Measurements from ENCODE around the gene TET3. TPM values are rescaled to one million over a fixed set of nuclear protein-coding genes. Genes with fewer than 3 reads are reported as not detected.
A peak's percentile ranks its signal among the peaks of the same experiment; 100 is the strongest.

TET3 gene
- total RNA-seq, 5 donors from 2014 or later (not counting 1 experiment from before 2014, with no cell fraction given): 22.5 to 32.2 (median 26.8) TPM

DNA sequence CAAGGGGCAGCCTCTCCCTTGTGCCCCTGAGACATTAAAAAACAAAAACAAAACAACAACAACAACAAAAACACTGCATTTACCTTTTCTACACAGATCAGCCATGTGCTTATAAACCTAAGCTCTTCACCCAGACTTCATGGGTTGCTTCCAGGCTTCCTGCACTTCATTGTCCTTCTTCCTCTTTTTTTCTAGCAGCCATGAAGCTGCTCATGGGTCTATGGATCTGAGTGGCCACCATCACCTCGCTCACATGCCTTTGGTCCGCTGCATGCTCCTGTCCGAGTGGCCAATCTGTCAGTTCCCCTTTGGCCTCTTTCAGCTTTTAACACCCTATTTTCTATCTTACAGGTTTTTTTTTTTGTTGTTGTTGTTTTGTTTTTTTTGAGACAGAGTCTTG lies 9.0 kb upstream of the TET3 start:
- H3K9me3 Mint-ChIP-seq: no peaks in the 10 kb centered on the region
- H3K36me3 ChIP-seq (ENCODE audit: control insufficient read depth in 2 of 2, extremely low read depth in 1 of 2, insufficient read depth in 1 of 2, low read length in 1 of 2): no peaks in the 10 kb centered on the region
- no peak overlapping the region for H3K4me3 Mint-ChIP-seq
- ATAC-seq (replicated peaks in 1 of 4) (no peak), DNase-seq (no peak)
- POLR2A ChIA-PET: interaction anchor here in 1 of 2 donors (0.5 kb wide), 1 partner anchor 58 kb away, joined by 4 read pairs; no protein-coding TSS in a partner anchor
- peaks cover 62% of the 10 kb centered on the region in 2 experiments for H3K4me1 ChIP-seq (ENCODE audit: control insufficient read depth in 1 of 2, extremely low read depth in 1 of 2, insufficient read depth in 2 of 2, low read length in 2 of 2)
- no peaks in the 10 kb centered on the region for H3K9me3 ChIP-seq
- peak overlapping the region; percentile 19 to 31 for H3K27ac Mint-ChIP-seq
- CTCF ChIA-PET: interaction anchor here (0.6 kb wide), 2 partner anchors 364 to 902 kb away, joined by 3 read pairs; no protein-coding TSS in a partner anchor
- H3K36me3 Mint-ChIP-seq: no peaks in the 10 kb centered on the region
- no peaks in the 10 kb centered on the region for H3K27me3 Mint-ChIP-seq
- no CpG with 5 or more reads among the region's 3 CpGs for WGBS (ENCODE audit: insufficient coverage)
- peaks cover 71 to 87% (median 74%) of the 10 kb centered on the region in 3 donors for H3K4me1 Mint-ChIP-seq
- H3K27me3 ChIP-seq (replicated peaks in 1 of 2; ENCODE audit: control insufficient read depth in 2 of 2, extremely low read depth in 1 of 2, insufficient read depth in 2 of 2, low read length in 1 of 2): no peaks in the 10 kb centered on the region
- H3K4me3 ChIP-seq (ENCODE audit: control insufficient read depth in 1 of 2, extremely low read depth in 1 of 2, low read length in 1 of 2): no peak overlapping the region
- no peak overlapping the region for H3K27ac ChIP-seq (ENCODE audit: low read length)

DNA sequence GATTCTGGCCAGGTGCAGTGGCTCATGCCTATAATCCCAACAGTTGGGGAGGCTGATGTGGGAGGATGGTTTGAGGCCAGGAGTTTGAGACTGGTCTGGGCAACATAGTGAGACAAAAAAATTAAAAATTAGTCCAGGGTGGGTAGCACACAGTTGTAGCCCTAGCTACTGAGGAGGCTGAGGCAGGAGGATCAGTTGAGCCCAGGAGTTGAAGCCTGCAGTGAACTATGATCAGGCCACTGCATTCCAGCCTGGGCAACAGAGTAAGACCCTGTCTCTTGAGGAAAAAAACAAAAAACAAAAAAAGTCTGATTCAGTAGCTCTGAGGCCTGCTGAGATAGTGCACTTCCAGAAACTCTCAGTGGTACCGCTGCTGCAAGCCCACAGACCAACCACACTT lies 7.9 kb upstream of the TET3 start:
- 80% methylated on average over 1 of the region's 1 CpG for WGBS (ENCODE audit: insufficient coverage)
- Histone ChIP-seq H3K36me3 (ENCODE audit: control insufficient read depth in 2 of 2, extremely low read depth in 1 of 2, insufficient read depth in 1 of 2, low read length in 1 of 2) (no peaks in the 10 kb centered on the region), H3K9me3 (no peaks in the 10 kb centered on the region), H3K27me3 (replicated peaks in 1 of 2; ENCODE audit: control insufficient read depth in 2 of 2, extremely low read depth in 1 of 2, insufficient read depth in 2 of 2, low read length in 1 of 2) (no peaks in the 10 kb centered on the region), H3K4me1 (ENCODE audit: control insufficient read depth in 1 of 2, extremely low read depth in 1 of 2, insufficient read depth in 2 of 2, low read length in 2 of 2) (peaks cover 60% of the 10 kb centered on the region in 2 experiments), H3K27ac (ENCODE audit: low read length) (no peak overlapping the region), H3K4me3 (ENCODE audit: control insufficient read depth in 1 of 2, extremely low read depth in 1 of 2, low read length in 1 of 2) (no peak overlapping the region)
- Mint-ChIP-seq H3K4me3 (peak overlapping the region in 1 of 3 donors; percentile 53), H3K9me3 (no peaks in the 10 kb centered on the region), H3K36me3 (no peaks in the 10 kb centered on the region), H3K4me1 (peaks cover 71 to 87% (median 74%) of the 10 kb centered on the region in 3 donors), H3K27ac (peak overlapping the region; percentile 41 to 69), H3K27me3 (no peaks in the 10 kb centered on the region)
- no peak for ATAC-seq (replicated peaks in 1 of 4)
- POLR2A ChIA-PET: interaction anchor here in 1 of 2 donors (0.6 kb wide), 1 partner anchor 9 kb away, joined by 5 read pairs; no protein-coding TSS in a partner anchor
- CTCF ChIA-PET: no interaction called here
- DNase-seq: no peak

DNA sequence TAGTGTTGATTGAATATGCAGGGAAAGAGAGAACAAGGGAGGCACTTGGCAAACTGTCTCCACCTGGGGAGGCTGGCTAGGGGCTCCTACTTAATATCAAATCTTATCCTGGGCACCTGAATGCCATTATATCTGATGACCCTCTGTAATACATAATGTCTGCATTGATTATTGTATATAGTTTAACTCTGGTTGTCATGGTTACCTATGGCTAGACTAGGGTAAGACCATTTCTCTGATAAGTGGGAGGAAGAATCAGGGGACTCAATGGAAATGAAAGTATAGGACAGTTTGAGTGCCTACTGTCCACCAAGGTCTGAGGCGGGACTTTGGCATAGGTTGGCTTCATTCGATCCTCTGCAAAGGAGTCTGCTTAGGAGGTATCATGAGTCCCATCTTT lies 7.2 kb upstream of the TET3 start:
- Histone ChIP-seq H3K4me3 (ENCODE audit: control insufficient read depth in 1 of 2, extremely low read depth in 1 of 2, low read length in 1 of 2) (no peak overlapping the region), H3K4me1 (ENCODE audit: control insufficient read depth in 1 of 2, extremely low read depth in 1 of 2, insufficient read depth in 2 of 2, low read length in 2 of 2) (peaks cover 54 to 62% of the 10 kb centered on the region in 2 experiments), H3K27ac (ENCODE audit: low read length) (no peak overlapping the region), H3K27me3 (replicated peaks in 1 of 2; ENCODE audit: control insufficient read depth in 2 of 2, extremely low read depth in 1 of 2, insufficient read depth in 2 of 2, low read length in 1 of 2) (no peaks in the 10 kb centered on the region), H3K36me3 (ENCODE audit: control insufficient read depth in 2 of 2, extremely low read depth in 1 of 2, insufficient read depth in 1 of 2, low read length in 1 of 2) (no peaks in the 10 kb centered on the region), H3K9me3 (no peaks in the 10 kb centered on the region)
- 100% methylated on average over 2 of the region's 2 CpGs for WGBS (ENCODE audit: insufficient coverage)
- DNase-seq (no peak), ATAC-seq (replicated peaks in 1 of 4) (no peak)
- peaks cover 69 to 84% (median 71%) of the 10 kb centered on the region in 3 donors for H3K4me1 Mint-ChIP-seq
- H3K36me3 Mint-ChIP-seq: no peaks in the 10 kb centered on the region
- peak overlapping the region; percentile 41 to 69 for H3K27ac Mint-ChIP-seq
- no peaks in the 10 kb centered on the region for H3K27me3 Mint-ChIP-seq
- POLR2A ChIA-PET: interaction anchor here in 1 of 2 donors (0.6 kb wide), 1 partner anchor 10 kb away, joined by 5 read pairs; no protein-coding TSS in a partner anchor
- peak overlapping the region in 1 of 3 donors; percentile 53 for H3K4me3 Mint-ChIP-seq
- H3K9me3 Mint-ChIP-seq: no peaks in the 10 kb centered on the region
- CTCF ChIA-PET: no interaction called here

DNA sequence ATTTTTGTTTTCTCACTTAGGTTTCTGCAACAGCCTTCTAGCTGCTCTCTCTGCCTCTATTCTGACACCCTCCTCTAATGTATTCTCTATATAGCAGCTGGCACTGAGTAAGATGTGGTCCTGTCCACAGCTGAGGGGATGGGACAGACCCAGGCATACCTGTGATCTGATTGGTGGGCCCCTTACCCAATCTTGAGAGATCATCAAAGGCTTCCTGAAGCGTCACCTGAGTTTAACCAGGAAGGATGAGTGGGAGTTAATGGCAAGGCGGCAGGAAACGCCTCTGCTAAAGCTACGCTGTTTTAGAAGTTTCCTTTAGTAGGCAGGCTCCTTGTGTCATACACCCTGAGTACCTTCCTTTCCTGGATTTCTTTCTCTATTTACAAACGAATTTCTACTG lies 5.7 kb upstream of the TET3 start:
- Histone ChIP-seq H3K27ac (ENCODE audit: low read length) (peak overlapping the region; percentile 4), H3K4me3 (ENCODE audit: control insufficient read depth in 1 of 2, extremely low read depth in 1 of 2, low read length in 1 of 2) (peak overlapping the region in 1 of 2 donors; percentile 21), H3K36me3 (ENCODE audit: control insufficient read depth in 2 of 2, extremely low read depth in 1 of 2, insufficient read depth in 1 of 2, low read length in 1 of 2) (no peaks in the 10 kb centered on the region), H3K27me3 (replicated peaks in 1 of 2; ENCODE audit: control insufficient read depth in 2 of 2, extremely low read depth in 1 of 2, insufficient read depth in 2 of 2, low read length in 1 of 2) (no peaks in the 10 kb centered on the region), H3K4me1 (ENCODE audit: control insufficient read depth in 1 of 2, extremely low read depth in 1 of 2, insufficient read depth in 2 of 2, low read length in 2 of 2) (peaks cover 58 to 64% of the 10 kb centered on the region in 2 experiments), H3K9me3 (no peaks in the 10 kb centered on the region)
- peak in 34 of 35 experiments; percentile 37 to 83 (median 65) for DNase-seq
- CTCF ChIA-PET: interaction anchor here in 1 of 2 donors (0.6 kb wide), 1 partner anchor 861 kb away, joined by 3 read pairs; no protein-coding TSS in a partner anchor
- 6% methylated on average over 5 of the region's 5 CpGs for WGBS (ENCODE audit: insufficient coverage)
- Mint-ChIP-seq H3K27me3 (no peaks in the 10 kb centered on the region), H3K9me3 (no peaks in the 10 kb centered on the region), H3K27ac (peak overlapping the region; percentile 92 to 94), H3K36me3 (no peaks in the 10 kb centered on the region), H3K4me1 (peaks cover 71 to 83% (median 73%) of the 10 kb centered on the region in 3 donors), H3K4me3 (peak overlapping the region; percentile 10 to 65 (median 49))
- POLR2A ChIA-PET: interaction anchor here in 1 of 2 donors (0.9 to 1.0 kb wide), 2 partner anchors 10 to 11 kb away, joined by 3 to 4 read pairs; no protein-coding TSS in a partner anchor
- peak; percentile 80 to 92 (median 84) for ATAC-seq (replicated peaks in 1 of 4)

DNA sequence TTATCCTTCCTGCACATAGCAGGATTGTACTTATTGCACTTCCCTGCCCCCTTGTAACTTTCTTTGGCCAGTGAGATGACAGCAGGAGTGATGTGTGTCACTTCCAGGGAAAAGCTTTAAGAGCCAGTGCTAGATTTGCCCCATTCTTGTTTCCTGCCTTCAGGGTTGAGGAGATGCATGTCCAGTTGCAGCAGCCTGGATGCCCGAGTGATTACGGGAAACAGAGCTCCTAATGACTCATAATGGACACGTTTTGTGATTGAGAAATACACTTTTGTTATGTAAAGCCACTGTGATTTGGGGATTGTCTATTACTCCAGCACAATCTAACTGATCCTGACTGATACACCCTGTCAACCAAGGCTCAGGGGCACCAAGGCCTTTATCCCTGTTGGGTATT lies 5.0 kb upstream of the TET3 start:
- H3K36me3 ChIP-seq (ENCODE audit: control insufficient read depth in 2 of 2, extremely low read depth in 1 of 2, insufficient read depth in 1 of 2, low read length in 1 of 2): no peaks in the 10 kb centered on the region
- Mint-ChIP-seq H3K9me3 (no peaks in the 10 kb centered on the region), H3K4me3 (peak overlapping the region; percentile 10 to 65 (median 49)), H3K27me3 (no peaks in the 10 kb centered on the region), H3K4me1 (peaks cover 71 to 78% (median 71%) of the 10 kb centered on the region in 3 donors), H3K27ac (peak overlapping the region; percentile 92 to 94), H3K36me3 (no peaks in the 10 kb centered on the region)
- ATAC-seq (replicated peaks in 1 of 4) (no peak), DNase-seq (no peak)
- H3K27me3 ChIP-seq (replicated peaks in 1 of 2; ENCODE audit: control insufficient read depth in 2 of 2, extremely low read depth in 1 of 2, insufficient read depth in 2 of 2, low read length in 1 of 2): no peaks in the 10 kb centered on the region
- peaks cover 59 to 68% of the 10 kb centered on the region in 2 experiments for H3K4me1 ChIP-seq (ENCODE audit: control insufficient read depth in 1 of 2, extremely low read depth in 1 of 2, insufficient read depth in 2 of 2, low read length in 2 of 2)
- H3K27ac ChIP-seq (ENCODE audit: low read length): peak overlapping the region; percentile 4
- H3K4me3 ChIP-seq (ENCODE audit: control insufficient read depth in 1 of 2, extremely low read depth in 1 of 2, low read length in 1 of 2): no peak overlapping the region
- POLR2A ChIA-PET: interaction anchor here (0.6 to 1.0 kb wide), 4 partner anchors 10 to 429 kb away, joined by 3 to 4 read pairs (median 3); no protein-coding TSS in a partner anchor
- H3K9me3 ChIP-seq: no peaks in the 10 kb centered on the region
- WGBS (ENCODE audit: insufficient coverage): 20% methylated on average over 1 of the region's 3 CpGs
- CTCF ChIA-PET: interaction anchor here (0.6 to 0.7 kb wide), 2 partner anchors 518 to 861 kb away, joined by 3 read pairs; no protein-coding TSS in a partner anchor

DNA sequence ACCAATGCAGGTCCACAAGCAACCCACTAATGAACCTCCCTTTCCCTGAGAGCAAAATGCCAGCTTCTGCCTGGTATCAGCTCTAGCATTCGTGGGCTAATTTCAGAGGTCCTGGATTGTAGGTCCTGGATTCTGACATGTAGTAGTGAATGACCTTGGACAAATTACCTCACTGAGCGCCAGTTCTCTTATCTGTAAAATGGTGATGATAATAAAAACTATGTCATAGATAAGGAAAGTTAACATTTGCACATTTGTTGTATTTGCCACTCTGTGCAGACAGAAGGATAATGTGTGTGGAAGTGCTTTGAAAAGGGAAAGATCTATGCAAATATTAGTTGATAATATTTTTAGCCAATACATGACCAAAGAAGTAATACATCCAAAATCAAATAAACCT lies 4.1 kb upstream of the TET3 start:
- H3K27me3 Mint-ChIP-seq: no peaks in the 10 kb centered on the region
- H3K27ac Mint-ChIP-seq: peak overlapping the region; percentile 19 to 94
- H3K9me3 Mint-ChIP-seq: no peaks in the 10 kb centered on the region
- no peak overlapping the region for H3K4me3 ChIP-seq (ENCODE audit: control insufficient read depth in 1 of 2, extremely low read depth in 1 of 2, low read length in 1 of 2)
- no peak for ATAC-seq (replicated peaks in 1 of 4)
- CTCF ChIA-PET: interaction anchor here in 1 of 2 donors (0.7 kb wide), 1 partner anchor 45 kb away, joined by 3 read pairs; no protein-coding TSS in a partner anchor
- H3K36me3 ChIP-seq (ENCODE audit: control insufficient read depth in 2 of 2, extremely low read depth in 1 of 2, insufficient read depth in 1 of 2, low read length in 1 of 2): no peaks in the 10 kb centered on the region
- POLR2A ChIA-PET: interaction anchor here in 1 of 2 donors (0.7 kb wide), 1 partner anchor 63 kb away, joined by 5 read pairs; no protein-coding TSS in a partner anchor
- H3K27me3 ChIP-seq (replicated peaks in 1 of 2; ENCODE audit: control insufficient read depth in 2 of 2, extremely low read depth in 1 of 2, insufficient read depth in 2 of 2, low read length in 1 of 2): no peaks in the 10 kb centered on the region
- no peaks in the 10 kb centered on the region for H3K36me3 Mint-ChIP-seq
- WGBS (ENCODE audit: insufficient coverage): no CpG with 5 or more reads among the region's 2 CpGs
- H3K4me1 Mint-ChIP-seq: peaks cover 65 to 69% (median 67%) of the 10 kb centered on the region in 3 donors
- H3K9me3 ChIP-seq: no peaks in the 10 kb centered on the region
- DNase-seq: no peak
- H3K4me3 Mint-ChIP-seq: peak overlapping the region; percentile 42 to 65 (median 64)
- H3K27ac ChIP-seq (ENCODE audit: low read length): no peak overlapping the region
- peaks cover 52 to 68% of the 10 kb centered on the region in 2 experiments for H3K4me1 ChIP-seq (ENCODE audit: control insufficient read depth in 1 of 2, extremely low read depth in 1 of 2, insufficient read depth in 2 of 2, low read length in 2 of 2)
